Activated CD8-positive, alpha-beta memory T cell treated with anti-CD3 and anti-CD28 coated beads for 4 hours (primary cell): ENCODE data around the gene CD59.
"Not testable (repeated sequence)": the region's sequence is repeated elsewhere in the genome, so short reads cannot be mapped to it uniquely, and the experiment has no call there.

Experiments
- DNase-seq, 2 donors: peaks; one replicate each; pipeline ENCODE4 v3.0.0-alpha.2; 2020; ENCODE audit warnings: low read depth in 2 of 2

The CD59 gene

GRCh38 chr11:33694346-33695050 lies 41.7 kb downstream of the CD59 start:
- DNase-seq: no peak

GRCh38 chr11:33692541-33692940 lies 43.7 kb downstream of the CD59 start:
- no peak for DNase-seq

DNA sequence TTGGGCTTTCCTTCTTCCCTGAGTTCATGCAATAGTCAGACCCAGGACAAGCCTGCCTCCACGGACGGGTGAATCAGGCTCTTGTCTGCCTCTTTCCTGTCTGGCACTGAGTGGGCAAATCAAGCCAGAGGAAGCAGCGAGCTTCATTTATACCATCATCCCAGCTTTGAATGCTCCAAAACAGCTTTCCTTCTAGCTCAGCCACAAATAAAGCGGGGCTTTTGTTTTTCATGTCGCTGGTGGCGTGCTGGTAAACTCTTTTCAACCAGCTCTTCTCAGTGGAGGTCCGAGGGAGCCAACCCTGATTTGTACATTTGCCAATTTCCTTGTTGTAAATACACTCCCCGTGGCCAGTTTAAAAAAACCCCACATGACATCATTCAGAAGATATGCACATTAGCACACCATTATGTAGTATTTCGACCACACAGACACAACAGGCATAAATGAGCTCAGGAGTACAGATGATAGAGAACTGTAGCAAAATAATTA lies 44.2 kb downstream of the CD59 start:
- no peak for DNase-seq

DNA sequence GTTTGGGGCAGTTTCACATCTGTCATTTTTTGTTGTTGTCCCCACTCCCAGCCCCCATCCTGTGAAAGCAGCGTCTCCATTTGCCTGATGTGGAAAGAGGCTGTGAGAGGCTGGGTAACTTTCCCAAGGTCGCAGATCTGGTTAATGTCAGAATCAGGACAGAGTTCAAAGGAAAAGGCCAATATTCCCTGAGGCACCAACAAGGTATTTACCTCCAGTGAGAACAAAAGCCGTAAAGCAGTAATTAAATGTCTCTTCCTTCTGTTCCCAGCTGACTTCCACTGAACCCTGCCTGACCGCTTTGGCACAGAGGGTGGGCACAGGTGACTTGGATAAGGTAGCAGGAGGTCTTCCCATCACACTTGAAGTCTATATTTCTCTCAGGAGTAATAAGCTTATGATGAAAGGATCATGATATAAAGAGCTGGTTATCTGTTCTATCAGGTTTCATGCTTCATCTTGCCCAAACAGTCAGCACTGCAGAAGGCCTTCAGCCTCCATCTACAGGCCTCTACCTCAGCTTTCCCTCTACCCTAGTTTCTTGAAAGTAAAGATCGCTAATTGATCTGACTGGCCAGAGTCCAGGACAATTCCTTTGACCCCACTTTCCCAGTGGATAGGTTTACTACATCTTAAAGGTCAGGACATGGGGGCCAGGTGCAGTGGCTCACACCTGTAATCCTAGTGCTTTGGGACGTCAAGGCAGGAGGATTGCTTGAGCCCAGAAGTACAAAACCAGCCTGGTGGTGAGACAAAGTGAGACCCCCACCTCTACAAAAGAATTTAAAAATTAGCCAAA lies 45.0 kb downstream of the CD59 start:
- no peak for DNase-seq

- DNase-seq: no peak
Measured at GRCh38 chr11:33690290-33691065, 45.7 kb downstream of the CD59 start.

DNA sequence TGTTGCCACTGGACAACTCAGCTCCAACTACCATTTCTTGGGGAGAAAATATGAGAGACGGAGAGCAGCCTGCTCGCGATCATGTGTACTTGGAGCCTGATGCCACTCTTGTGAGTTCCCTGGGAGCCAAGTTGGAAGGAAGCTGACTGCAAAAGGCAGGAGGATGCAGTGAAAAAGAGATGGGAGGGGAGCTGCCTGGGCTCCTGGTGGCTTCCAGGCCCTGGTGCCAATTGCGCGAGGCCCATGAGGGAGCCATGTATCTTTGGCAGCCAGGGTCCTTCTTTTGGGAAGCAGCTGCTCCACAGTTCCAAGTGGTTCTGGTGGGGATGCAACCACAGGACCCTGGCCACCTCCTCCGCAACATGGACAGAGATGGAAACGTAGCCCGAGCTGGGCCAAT lies 46.7 kb downstream of the CD59 start:
- DNase-seq: no peak

DNA sequence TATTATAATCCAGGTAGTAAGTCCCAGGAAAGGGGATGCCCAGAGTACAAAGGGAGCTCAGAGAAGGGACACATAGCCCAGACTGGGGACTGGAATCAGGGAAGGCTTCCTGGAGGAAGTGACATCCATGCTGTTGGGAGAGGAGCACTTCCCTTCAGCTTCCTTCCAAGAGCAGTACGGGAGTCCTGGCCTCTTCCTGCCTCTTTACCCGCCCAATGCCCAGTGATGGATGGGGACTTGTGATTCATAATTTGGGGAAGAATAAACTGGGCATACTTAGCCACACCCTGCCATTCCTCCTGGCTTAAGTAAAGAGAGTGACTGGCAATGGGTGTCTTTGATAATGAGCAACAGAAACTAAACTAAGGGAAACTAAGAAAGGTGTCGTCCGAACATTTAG lies 47.1 kb downstream of the CD59 start:
- no peak for DNase-seq

GRCh38 chr11:33687733-33688479 lies 48.3 kb downstream of the CD59 start:
- no peak for DNase-seq

DNA sequence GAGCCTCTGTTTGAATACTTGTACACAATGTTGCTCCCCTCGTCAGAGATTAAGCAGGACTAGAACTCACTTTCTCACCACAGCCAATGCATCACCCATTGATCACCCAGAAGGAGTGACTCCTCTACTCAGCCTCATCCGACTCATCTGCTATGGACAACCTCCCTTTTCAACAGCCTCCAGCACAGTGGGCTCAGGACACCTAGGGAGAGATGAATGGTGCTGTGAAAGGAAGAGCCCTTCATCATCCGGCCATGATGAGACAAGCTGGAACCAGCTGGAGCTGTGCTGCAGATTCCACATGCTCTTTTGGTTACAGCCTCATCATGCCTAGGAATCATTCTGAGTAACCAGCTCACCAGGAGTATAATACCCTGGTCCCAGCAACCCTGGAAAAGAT lies 51.1 kb downstream of the CD59 start:
- DNase-seq: no peak

GRCh38 chr11:33684003-33684706 lies 52.1 kb downstream of the CD59 start:
- no peak for DNase-seq

GRCh38 chr11:33682446-33682845 lies 53.8 kb downstream of the CD59 start:
- no peak for DNase-seq

DNA sequence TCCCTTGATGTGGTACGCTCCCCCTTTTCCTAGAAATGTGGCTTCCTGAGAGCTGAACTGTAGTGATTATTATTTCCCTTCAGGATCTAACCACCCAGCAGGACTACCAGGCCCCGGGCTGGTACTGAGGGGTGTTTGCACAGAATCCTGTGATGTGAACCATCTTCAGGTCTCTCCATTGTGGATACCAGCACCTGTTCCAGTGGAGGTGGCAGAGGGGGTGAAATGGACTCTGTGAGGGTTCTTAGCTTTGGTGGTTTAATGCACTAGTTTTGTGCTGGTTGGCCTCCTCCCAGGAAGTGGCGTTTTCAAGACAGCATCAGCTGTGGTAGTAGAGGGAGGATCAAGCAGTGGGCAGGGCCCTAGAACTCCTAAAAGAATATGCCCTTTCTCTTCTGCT lies 54.2 kb downstream of the CD59 start:
- no peak for DNase-seq

GRCh38 chr11:33678616-33679015 lies 57.6 kb downstream of the CD59 start:
- DNase-seq: not testable (repeated sequence)

DNA sequence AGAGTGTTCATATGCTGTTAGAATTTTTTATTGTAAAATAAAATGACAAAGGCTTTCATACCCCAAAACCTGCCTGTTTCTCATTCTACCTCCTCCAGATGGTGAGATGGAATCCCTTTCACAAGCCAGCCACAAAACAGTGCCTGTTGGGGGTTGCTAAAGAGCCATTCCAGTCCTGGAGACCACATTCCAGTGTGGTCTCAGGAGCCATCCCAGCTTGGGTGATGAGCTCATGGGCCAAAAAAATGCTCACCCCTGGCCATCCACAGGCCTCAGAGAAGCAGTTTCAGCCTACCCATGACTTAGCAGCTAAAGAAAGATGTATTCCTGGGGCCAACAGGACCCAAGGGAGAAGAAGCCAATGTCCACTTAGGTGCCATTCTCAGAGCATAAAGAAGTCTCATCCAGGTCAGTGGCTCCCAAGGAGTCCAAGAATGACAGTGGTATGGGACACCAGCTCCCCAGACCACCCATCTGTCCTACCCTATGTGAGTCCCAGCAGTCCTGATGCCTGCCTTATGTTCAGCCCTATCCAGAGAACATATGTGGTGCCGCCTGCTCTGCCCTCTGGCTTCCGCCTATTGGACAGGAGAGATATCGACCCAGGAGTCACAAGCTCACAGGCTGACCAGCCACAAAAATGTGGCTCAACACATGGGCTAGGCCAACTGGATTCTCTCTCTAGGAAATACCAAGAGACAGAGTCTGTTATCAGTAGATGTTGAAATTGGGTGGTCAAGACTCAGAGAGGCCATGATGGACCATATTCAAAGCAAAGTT lies 62.0 kb downstream of the CD59 start:
- DNase-seq: no peak

DNA sequence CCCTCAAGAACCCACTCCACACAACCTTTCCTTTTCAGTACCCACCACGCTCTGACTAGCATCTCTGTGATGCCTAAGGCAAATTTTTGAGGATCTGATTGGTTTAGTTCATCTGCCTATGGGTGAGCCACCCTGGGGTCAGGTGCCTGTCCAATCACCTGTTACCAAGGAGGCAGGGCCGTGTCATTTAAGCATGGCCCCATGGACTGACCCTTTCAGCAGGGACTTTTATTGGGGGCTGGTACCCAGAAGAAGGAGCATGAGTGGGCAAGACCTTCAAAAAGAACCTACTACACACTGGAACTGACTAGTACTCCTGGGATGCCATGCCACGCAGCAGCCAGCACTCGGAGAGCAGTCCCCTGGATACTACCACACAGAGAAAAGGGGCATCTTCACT lies 64.0 kb downstream of the CD59 start:
- DNase-seq: no peak

GRCh38 chr11:33670250-33671011 lies 65.8 kb downstream of the CD59 start:
- no peak for DNase-seq

- DNase-seq: no peak
Measured at GRCh38 chr11:33669598-33670249, 66.5 kb downstream of the CD59 start.

- no peak for DNase-seq
Measured at GRCh38 chr11:33668951-33669596, 67.1 kb downstream of the CD59 start.

DNA sequence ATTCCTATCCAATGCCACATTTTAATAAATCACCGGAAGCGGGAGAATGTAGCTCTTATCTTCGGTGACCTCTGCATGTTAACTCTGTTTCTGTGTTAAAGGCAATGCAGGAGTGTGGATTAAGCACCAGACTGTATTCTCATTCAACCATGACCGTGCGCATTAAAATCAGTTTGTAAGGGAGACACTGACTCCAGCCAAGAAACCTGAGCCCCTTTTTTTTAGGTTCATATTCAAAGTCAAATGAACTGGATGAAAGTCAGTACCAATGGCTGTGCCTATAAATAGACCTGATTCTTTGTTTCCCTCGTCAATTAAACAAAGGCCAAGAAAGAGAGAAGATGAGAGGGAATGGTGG lies 67.8 kb downstream of the CD59 start:
- DNase-seq: no peak
